Left lung (tissue), 10 donors: ENCODE data around the gene LTV1. TPM values are rescaled to one million over a fixed set of nuclear protein-coding genes. Genes with fewer than 3 reads are reported as not detected.

Source experiments
- ATAC-seq: fragments of 200-7000 bp; cut with Tn5 transposase; one replicate; pipeline ENCODE4 v1.9.1; 2020; ENCODE audit warnings: moderate library complexity
- DNase-seq, 4 donors: peaks; one replicate each; pipeline ENCODE4 v3.0.0-alpha.2; 2013 to 2020
- H3K27ac ChIP-seq, 2 donors: fragments of 200-600 bp; sonication (generic) in 1 of 2; one replicate each; pipeline versions ENCODE4 v1.5.0 to v1.8.0; 2020 to 2021
- H3K27me3 ChIP-seq, 2 donors: fragments of 200-600 bp; sonication (generic) in 1 of 2; one replicate each; pipeline versions ENCODE4 v1.5.0 to v1.8.0; 2020 to 2021
- H3K36me3 ChIP-seq, 2 donors: fragments of 200-600 bp; sonication (generic) in 1 of 2; one replicate each; pipeline versions ENCODE4 v1.5.0 to v1.8.0; 2020 to 2021
- H3K4me1 ChIP-seq, 2 donors: fragments of 200-600 bp; one replicate each; pipeline ENCODE4 v1.8.0; 2021
- H3K4me3 ChIP-seq, 2 donors: fragments of 200-600 bp; sonication (generic) in 1 of 2; one replicate each; pipeline versions ENCODE4 v1.5.0 to v1.8.0; 2020 to 2021; ENCODE audit warnings: mild to moderate bottlenecking in 1 of 2
- H3K9me3 ChIP-seq, 2 donors: fragments of 200-600 bp; sonication (generic) in 1 of 2; one replicate each; pipeline versions ENCODE4 v1.5.0 to v1.8.0; 2020 to 2021
- CTCF ChIP-seq, 2 donors: fragments of 200-600 bp; sonication (generic) in 1 of 2; IDR thresholded peaks; one replicate each; pipeline versions ENCODE4 v1.5.0 to v1.8.0; 2021; ENCODE audit warnings: antibody characterized with exemption in 2 of 2
- intact Hi-C, 2 donors: fragments of 100-400 bp; cut with DNase I; formaldehyde crosslinking; loops; one replicate each; pipeline versions ENCODE4 v1.11.2 to v1.14.2; 2022
- polyA plus RNA-seq, 6 donors: library from polyadenylated mRNA; unstranded; fragments of 120-200 nt; gene quantifications; one replicate each; pipeline ENCODE4 v1.2.1, GENCODE V29; 2013; ENCODE audit not compliant: insufficient read length in 6 of 6
- total RNA-seq, 2 donors: library from RNA; stranded (reverse); fragmentation: NEBNext Ultra II Directional; extraction: Animal tissue kit (Norgen Biotek cat#: 25700); gene quantifications; one replicate each; pipeline ENCODE4 v1.2.1, GENCODE V29; 2021
- donor health status: DM: no; HTN: yes; CAD: no.
- donor health status: DM: no; HTN: no; CAD: no.

The LTV1 gene
- total and polyA plus RNA-seq, 8 donors, result 16.1 to 47.5 (median 38.2) TPM

GRCh38 chr6:143882401-143882930 lies 39.3 kb downstream of the LTV1 start:
- Histone ChIP-seq H3K9me3 (peaks cover 0 to 8% of the 10 kb centered on the region in 2 donors), H3K36me3 (no peaks in the 10 kb centered on the region), H3K4me1 (no peaks in the 10 kb centered on the region), H3K27ac (no peak overlapping the region), H3K4me3 (no peak overlapping the region), H3K27me3 (no peaks in the 10 kb centered on the region)
- TF ChIP-seq CTCF (IDR thresholded peaks at IDR 0.05), result no peak
- intact Hi-C loops, result no loop called here
- DNase-seq (no peak), ATAC-seq (no peak)

GRCh38 chr6:143884216-143884900 lies 41.2 kb downstream of the LTV1 start:
- Histone ChIP-seq H3K4me1 (no peaks in the 10 kb centered on the region), H3K27me3 (no peaks in the 10 kb centered on the region), H3K9me3 (no peaks in the 10 kb centered on the region), H3K4me3 (no peak overlapping the region), H3K36me3 (no peaks in the 10 kb centered on the region), H3K27ac (no peak overlapping the region)
- DNase-seq (peak in 1 of 4 donors; percentile 32), ATAC-seq (no peak)
- intact Hi-C loops, result no loop called here
- TF ChIP-seq CTCF (IDR thresholded peaks at IDR 0.05), result no peak

GRCh38 chr6:143885116-143885515 lies 42.0 kb downstream of the LTV1 start:
- DNase-seq (no peak), ATAC-seq (no peak)
- Histone ChIP-seq H3K36me3 (no peaks in the 10 kb centered on the region), H3K9me3 (no peaks in the 10 kb centered on the region), H3K27me3 (no peaks in the 10 kb centered on the region), H3K4me1 (no peaks in the 10 kb centered on the region), H3K27ac (no peak overlapping the region), H3K4me3 (no peak overlapping the region)
- TF ChIP-seq CTCF (IDR thresholded peaks at IDR 0.05), result no peak
- intact Hi-C loops, result no loop called here

- DNase-seq (no peak), ATAC-seq (no peak)
- Histone ChIP-seq H3K9me3 (no peaks in the 10 kb centered on the region), H3K36me3 (no peaks in the 10 kb centered on the region), H3K4me1 (no peaks in the 10 kb centered on the region), H3K27ac (no peak overlapping the region), H3K27me3 (no peaks in the 10 kb centered on the region), H3K4me3 (no peak overlapping the region)
- TF ChIP-seq CTCF (IDR thresholded peaks at IDR 0.05), result no peak
- intact Hi-C loops, result no loop called here
Measured at GRCh38 chr6:143894655-143895054, 51.5 kb downstream of the LTV1 start.

- H3K27me3 ChIP-seq, result no peaks in the 10 kb centered on the region
- peak overlapping the region in 1 of 2 donors; percentile 7 for H3K27ac ChIP-seq
- no peak overlapping the region for H3K4me3 ChIP-seq
- peak in 1 of 4 donors; percentile 28 for DNase-seq
- no peaks in the 10 kb centered on the region for H3K9me3 ChIP-seq
- H3K36me3 ChIP-seq, result no peaks in the 10 kb centered on the region
- intact Hi-C loops, result no loop called here
- no peak for TF ChIP-seq CTCF (IDR thresholded peaks at IDR 0.05)
- no peaks in the 10 kb centered on the region for H3K4me1 ChIP-seq
- peak; percentile 86 for ATAC-seq
Measured at GRCh38 chr6:143896126-143896860, 53.2 kb downstream of the LTV1 start.
